Measurements from ENCODE around the gene S1PR1. TPM values are rescaled to one million over a fixed set of nuclear protein-coding genes. Genes with fewer than 3 reads are reported as not detected.
A peak's percentile ranks its signal among the peaks of the same experiment; 100 is the strongest.

Gene S1PR1
- total and polyA plus RNA-seq, 2 donors from 2014 or later, result 14.2 to 51.6 TPM

GRCh38 chr1:101251504-101251903 lies 14.7 kb downstream of the S1PR1 start:
- Histone ChIP-seq H3K4me3 (ENCODE audit: low read length in 3 of 3) (no peak overlapping the region), H3K9me3 (ENCODE audit: control insufficient read depth in 2 of 3, insufficient read depth in 1 of 3, low read length in 3 of 3) (no peaks in the 10 kb centered on the region), H3K36me3 (ENCODE audit: control insufficient read depth in 2 of 3, insufficient read depth in 3 of 3, low read length in 3 of 3) (no peaks in the 10 kb centered on the region), H3K4me1 (ENCODE audit: control insufficient read depth in 2 of 3, insufficient read depth in 2 of 3, low read depth in 1 of 3, low read length in 3 of 3) (no peaks in the 10 kb centered on the region), H3K27ac (ENCODE audit: low read depth in 2 of 2, low read length in 2 of 2) (no peak overlapping the region), H3K9ac (ENCODE audit: low read length in 3 of 3) (no peak overlapping the region), H3K27me3 (ENCODE audit: control insufficient read depth, insufficient read depth, low read length) (no peaks in the 10 kb centered on the region)
- DNase-seq (no peak), FAIRE-seq (no peak)
- intact Hi-C loops (cut with DNase I), result no loop called here
- no peak for TF ChIP-seq CTCF (IDR thresholded peaks at IDR 0.05; ENCODE audit: borderline replicate concordance, extremely low read depth, insufficient read depth)

- FAIRE-seq (no peak), DNase-seq (peak in 3 of 5 donors; percentile 43 to 79 (median 68))
- Histone ChIP-seq H3K9ac (ENCODE audit: low read length in 3 of 3) (no peak overlapping the region), H3K36me3 (ENCODE audit: control insufficient read depth in 2 of 3, insufficient read depth in 3 of 3, low read length in 3 of 3) (no peaks in the 10 kb centered on the region), H3K4me3 (ENCODE audit: low read length in 3 of 3) (no peak overlapping the region), H3K9me3 (ENCODE audit: control insufficient read depth in 2 of 3, insufficient read depth in 1 of 3, low read length in 3 of 3) (no peaks in the 10 kb centered on the region), H3K4me1 (ENCODE audit: control insufficient read depth in 2 of 3, insufficient read depth in 2 of 3, low read depth in 1 of 3, low read length in 3 of 3) (no peaks in the 10 kb centered on the region), H3K27ac (ENCODE audit: low read depth in 2 of 2, low read length in 2 of 2) (no peak overlapping the region), H3K27me3 (ENCODE audit: control insufficient read depth, insufficient read depth, low read length) (no peaks in the 10 kb centered on the region)
- no peak for TF ChIP-seq CTCF (IDR thresholded peaks at IDR 0.05; ENCODE audit: borderline replicate concordance, extremely low read depth, insufficient read depth)
- intact Hi-C loops (cut with DNase I), result no loop called here
Observed at GRCh38 chr1:101253976-101254674, 17.3 kb downstream of the S1PR1 start.

- no peaks in the 10 kb centered on the region for H3K9me3 ChIP-seq (ENCODE audit: control insufficient read depth in 2 of 3, insufficient read depth in 1 of 3, low read length in 3 of 3)
- H3K9ac ChIP-seq (ENCODE audit: low read length in 3 of 3), result no peak overlapping the region
- no peaks in the 10 kb centered on the region for H3K36me3 ChIP-seq (ENCODE audit: control insufficient read depth in 2 of 3, insufficient read depth in 3 of 3, low read length in 3 of 3)
- no peaks in the 10 kb centered on the region for H3K27me3 ChIP-seq (ENCODE audit: control insufficient read depth, insufficient read depth, low read length)
- no peak overlapping the region for H3K4me3 ChIP-seq (ENCODE audit: low read length in 3 of 3)
- intact Hi-C loops (cut with DNase I), result no loop called here
- peaks cover 0 to under 1% (median 0%) of the 10 kb centered on the region in 3 donors for H3K4me1 ChIP-seq (ENCODE audit: control insufficient read depth in 2 of 3, insufficient read depth in 2 of 3, low read depth in 1 of 3, low read length in 3 of 3)
- DNase-seq, result no peak
- TF ChIP-seq CTCF (IDR thresholded peaks at IDR 0.05; ENCODE audit: borderline replicate concordance, extremely low read depth, insufficient read depth), result no peak
- no peak overlapping the region for H3K27ac ChIP-seq (ENCODE audit: low read depth in 2 of 2, low read length in 2 of 2)
- no peak for FAIRE-seq
Observed at GRCh38 chr1:101257500-101258325, 20.9 kb downstream of the S1PR1 start.

Measured in kidney (tissue), 14 donors.